HG03097 (cell line): ENCODE measurements around the gene NKX1-1.
"Not testable (repeated sequence)": the region's sequence is repeated elsewhere in the genome, so short reads cannot be mapped to it uniquely, and the experiment has no call there.

Source experiments
- ATAC-seq: cut with Tn5 transposase; IDR thresholded peaks from one replicate; pipeline ENCODE4 v1.9.1; 2021; ENCODE audit not compliant: unreplicated experiment, low FRiP score

Gene NKX1-1

DNA sequence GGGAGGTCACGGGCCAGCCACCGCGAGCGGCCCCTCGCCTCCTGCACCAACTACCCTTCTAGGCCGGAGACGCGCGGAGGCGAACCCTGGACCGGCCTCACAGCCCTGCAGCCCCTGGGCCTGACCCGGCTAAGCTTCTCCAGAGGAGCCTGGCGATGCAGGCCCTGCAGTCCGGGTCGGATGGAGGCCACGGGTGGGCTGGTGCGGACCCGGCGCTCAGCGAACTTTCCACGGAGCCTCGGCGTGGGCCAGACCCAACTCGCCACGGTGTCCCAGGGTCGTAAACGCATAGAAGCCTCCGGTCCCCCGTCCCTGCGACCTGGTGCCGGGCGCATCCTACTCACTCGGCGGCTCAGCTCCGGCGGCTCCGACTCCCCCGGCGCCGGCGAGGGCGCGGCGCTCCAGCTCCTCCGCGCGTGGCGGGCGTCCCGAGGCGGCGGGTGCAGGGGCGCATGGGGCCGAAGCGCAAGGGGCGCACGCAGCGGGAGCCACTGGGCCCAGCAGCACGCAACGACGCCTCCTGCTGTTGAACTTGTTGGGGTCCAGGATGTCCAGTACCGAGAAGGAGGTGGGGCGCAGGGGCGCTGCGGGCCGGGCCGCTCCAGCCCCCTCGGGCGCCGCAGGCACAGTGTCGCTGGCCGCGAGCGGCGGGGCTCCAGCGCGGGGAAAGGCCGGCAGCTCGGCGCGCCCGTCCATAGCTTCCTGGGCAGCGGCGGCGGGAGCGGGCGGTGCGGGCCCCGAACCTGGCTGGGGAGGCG is 427 bp downstream of the NKX1-1 start:
- ATAC-seq: no peak

GRCh38 chr4:1405254-1405635 is 997 bp downstream of the NKX1-1 start:
- no peak for ATAC-seq

GRCh38 chr4:1404573-1405253 is 1.5 kb downstream of the NKX1-1 start:
- no peak for ATAC-seq

DNA sequence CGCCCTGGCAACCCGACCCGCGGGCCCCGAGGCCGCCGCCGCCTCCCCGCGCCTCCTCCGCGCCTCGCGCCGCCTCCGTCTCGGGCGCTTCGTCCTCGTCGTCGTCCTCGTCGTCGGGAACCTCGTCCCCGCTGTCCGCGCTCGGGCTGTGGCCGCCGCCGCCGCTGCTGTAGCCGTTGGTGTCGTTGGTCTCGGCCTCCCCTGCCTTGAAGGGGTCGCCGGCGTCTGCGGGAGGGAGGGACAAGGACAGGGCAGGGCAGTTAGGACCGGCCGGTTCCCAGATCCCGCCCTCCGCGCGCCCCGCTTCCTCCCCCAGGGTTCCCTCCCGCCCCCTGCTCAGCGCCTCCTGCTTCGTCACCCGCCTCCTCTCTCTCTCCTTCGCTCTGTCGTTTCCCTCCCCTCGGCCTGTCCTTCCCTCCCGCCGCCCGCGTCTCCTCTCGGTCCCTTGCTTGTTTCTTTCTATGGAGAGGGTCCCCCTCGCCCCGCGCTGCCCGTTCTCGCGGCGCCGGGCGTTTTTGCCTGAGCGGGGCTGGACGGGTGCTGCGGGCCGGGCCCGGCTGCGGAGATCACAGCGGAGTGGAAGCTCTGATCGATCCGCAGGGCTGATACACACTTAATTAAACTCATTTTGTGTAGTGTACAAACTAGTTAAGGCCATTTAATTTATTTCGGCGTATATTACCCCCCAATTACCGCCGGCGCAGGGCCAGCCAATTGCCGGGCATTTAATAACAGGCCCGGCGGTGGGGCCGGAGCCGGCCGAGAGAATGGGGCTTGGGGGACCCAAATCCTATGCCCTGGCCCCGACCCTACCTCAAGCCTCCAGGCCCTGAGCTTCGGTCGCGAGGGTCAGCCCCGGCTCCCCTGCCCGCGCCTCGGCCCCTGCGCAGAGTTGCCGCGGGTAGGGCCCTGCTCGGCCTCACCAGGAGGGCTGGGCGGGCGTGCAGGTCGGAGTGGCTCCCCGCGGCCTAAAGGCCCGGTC is 2.4 kb downstream of the NKX1-1 start:
- ATAC-seq: no peak

GRCh38 chr4:1403177-1403583 is 3.1 kb downstream of the NKX1-1 start:
- ATAC-seq: no peak

- ATAC-seq: no peak
Observed at GRCh38 chr4:1402516-1403091, 3.6 kb downstream of the NKX1-1 start.

DNA sequence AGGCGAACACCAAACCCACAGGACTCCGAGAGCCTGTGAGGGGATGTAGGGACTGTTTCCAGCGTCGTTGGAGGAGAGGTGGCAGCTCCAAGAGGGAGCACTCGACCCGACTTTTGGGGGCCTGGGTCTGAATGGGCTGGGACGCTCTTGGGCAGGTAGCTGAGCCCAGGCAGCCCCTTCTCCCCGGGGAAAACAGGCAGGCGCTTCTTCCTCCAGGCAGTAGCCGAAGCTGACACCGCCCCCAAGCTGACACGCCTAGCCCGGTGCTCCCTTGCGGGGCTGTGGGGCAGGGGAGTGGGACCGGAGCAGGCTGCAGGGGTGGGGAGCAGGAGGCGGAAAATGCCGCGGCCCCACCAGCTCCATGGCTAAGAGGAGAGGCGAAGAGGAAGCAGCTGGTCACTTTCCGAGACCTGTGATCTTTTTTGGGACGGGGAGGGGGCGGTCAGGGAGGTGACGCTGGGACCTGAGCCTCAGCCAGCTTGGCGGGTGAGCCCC is 4.2 kb downstream of the NKX1-1 start:
- no peak for ATAC-seq

GRCh38 chr4:1401409-1402020 is 4.7 kb downstream of the NKX1-1 start:
- ATAC-seq: no peak

DNA sequence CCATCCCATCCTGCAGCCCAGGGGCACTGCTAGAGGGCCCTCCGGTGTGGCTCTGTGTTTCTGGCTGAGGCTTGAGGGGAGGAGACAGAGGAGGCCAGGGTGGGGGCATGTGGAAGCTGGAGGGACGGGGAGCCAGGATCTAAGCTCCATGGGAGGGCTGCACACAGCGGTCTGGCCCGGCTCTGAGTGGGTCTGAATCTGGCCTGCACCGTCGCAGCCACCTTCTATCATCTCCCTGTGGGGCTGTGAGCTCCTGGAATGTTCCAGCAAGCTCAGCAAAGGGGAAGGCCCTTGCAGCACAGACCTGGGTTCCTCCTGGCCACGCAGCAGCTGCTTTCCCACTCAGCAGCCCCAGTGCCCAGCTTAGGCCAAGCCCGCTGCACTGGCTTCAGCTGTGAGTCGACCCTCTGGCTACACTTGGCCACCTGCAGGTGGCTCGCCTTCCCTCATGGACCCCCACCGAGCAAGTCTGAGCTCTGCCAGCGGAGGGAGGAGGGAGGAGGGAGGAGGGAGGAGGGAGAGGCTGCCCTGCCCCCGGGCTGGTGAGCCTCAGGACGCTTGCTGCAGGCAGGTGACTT is 5.3 kb downstream of the NKX1-1 start:
- ATAC-seq: no peak

GRCh38 chr4:1400191-1400805 is 5.9 kb downstream of the NKX1-1 start:
- no peak for ATAC-seq

DNA sequence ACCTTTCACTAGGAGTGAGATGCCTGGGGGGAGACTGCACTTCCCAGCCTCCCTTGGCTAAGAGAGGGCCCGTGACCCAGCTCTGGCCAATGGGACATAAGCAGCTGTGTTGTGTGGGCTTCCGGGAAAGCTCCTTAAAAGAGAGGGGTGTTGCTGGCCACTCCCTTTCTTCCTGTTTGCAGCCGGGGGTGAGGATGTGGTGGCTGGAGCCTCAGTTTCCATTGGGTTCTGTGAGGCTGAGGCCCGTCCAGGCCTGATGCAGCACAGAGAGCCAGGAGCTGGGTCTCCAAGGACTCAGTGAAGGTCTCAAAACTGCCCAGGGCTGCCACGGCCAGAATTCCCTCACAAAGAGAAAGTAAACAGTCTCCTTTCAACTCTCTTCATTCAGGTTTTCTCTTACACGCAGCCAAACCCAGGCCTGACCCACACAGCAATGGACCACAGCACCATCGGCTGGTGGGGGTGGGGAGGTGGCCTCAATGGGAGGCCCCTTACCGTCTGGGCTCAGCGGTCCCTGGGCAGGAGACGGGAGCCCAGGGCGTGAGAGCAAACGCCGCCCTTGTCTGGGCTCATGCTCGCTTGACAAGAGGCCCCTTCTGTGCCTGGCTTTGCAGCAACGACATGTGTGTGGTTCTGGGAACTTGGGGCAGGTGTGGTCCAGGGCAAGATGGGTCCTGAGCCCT is 6.6 kb downstream of the NKX1-1 start:
- no peak for ATAC-seq

DNA sequence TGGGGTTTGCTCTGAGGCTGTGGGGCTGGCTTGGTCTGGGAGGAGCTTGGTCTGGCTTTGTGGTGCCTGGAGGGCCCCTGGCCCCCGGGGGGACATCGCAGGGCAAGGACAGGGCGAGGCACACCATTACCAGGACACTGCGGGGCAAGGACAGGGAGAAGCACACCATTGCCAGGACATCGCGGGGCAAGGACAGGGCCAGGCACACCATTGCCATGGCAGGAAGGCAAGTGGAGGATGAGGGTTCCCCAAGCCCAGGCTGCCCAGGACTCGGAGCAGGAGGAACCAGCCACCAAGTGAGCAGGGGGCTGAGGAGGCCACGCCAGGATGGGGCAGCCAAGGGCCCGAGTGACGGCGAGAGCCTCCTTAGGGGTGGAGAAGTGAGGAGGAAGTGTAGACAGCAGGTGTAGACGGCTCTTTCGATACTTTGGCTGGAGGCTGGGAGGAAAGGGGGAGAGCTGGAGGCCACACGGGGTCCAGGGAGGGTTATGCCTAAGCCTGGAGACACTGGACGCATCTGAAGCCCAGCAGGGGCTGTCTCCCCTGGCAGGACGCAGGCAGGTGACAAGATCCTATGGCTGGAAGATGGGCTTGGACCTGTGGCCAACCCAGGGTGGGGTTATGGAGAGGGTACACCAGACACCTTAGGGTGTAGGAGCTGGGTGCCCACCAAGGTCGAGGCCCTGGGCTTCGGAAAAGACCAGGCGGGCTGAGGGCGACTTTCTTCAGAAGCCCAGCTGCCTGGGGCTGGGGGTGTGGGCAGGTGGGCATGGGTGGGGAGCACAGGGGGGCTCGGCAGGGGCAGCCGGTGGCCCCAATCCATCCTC is 7.3 kb downstream of the NKX1-1 start:
- ATAC-seq: no peak

GRCh38 chr4:1396806-1397455 is 9.3 kb downstream of the NKX1-1 start:
- no peak for ATAC-seq

- ATAC-seq: no peak
Observed at GRCh38 chr4:1395941-1396805, 10.1 kb downstream of the NKX1-1 start.

- not testable (repeated sequence) for ATAC-seq
Observed at GRCh38 chr4:1395389-1395820, 10.8 kb downstream of the NKX1-1 start.
